Endometrial microvascular endothelial cells (primary cell): ENCODE data around the gene PPARA. TPM values are rescaled to one million over a fixed set of nuclear protein-coding genes. Genes with fewer than 3 reads are reported as not detected.

Experiments
- in situ Hi-C: cut with HindIII; loops from 2 replicates; pipeline ENCODE4 v1.10.0; 2017; ENCODE audit warnings: low sequenced_read_pairs, low pct_unique_long_range_greater_than_20kb; ENCODE audit errors: inconsistent ontology term
- total RNA-seq: library from RNA; depleted of rRNA; stranded (reverse); fragments of >200 nt; gene quantifications from one replicate; pipeline ENCODE4 v1.2.3, GENCODE V29; 2015; ENCODE audit errors: inconsistent ontology term

The PPARA gene
- 4.6 TPM for total RNA-seq

GRCh38 chr22:46150034-46150654, at the start of gene PPARA:
Gene PPARA, plus strand, starts transcription at chr22:46150526. Its CDS starts 47,858 bp downstream, at chr22:46198384.
- in situ Hi-C loops = no loop called here

- in situ Hi-C loops = no loop called here
Observed at GRCh38 chr22:46102159-46102558, 48.2 kb upstream of the PPARA start.

DNA sequence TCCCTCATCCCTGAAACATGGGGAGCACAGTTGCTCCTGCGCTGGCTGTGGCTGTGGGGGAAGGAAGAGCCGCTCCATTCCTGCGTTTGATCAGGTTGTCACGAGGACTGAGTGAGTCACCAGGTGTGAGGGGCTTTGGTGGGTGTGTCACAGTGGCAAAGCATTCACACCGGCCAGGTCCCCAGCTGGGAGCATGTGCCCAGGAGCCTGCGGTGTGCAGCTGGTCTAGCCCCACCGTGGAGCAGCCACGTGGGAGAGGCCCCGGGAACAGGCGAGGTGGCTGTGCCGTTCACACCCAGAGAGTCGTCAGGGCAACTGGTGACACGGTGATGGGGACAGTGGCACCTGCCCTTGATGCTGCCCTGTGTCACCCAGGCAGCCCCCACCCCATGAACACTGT, 47.6 kb upstream of the PPARA start:
- in situ Hi-C loops = no loop called here

- in situ Hi-C loops = no loop called here
Observed at GRCh38 chr22:46103181-46103580, 47.1 kb upstream of the PPARA start.

DNA sequence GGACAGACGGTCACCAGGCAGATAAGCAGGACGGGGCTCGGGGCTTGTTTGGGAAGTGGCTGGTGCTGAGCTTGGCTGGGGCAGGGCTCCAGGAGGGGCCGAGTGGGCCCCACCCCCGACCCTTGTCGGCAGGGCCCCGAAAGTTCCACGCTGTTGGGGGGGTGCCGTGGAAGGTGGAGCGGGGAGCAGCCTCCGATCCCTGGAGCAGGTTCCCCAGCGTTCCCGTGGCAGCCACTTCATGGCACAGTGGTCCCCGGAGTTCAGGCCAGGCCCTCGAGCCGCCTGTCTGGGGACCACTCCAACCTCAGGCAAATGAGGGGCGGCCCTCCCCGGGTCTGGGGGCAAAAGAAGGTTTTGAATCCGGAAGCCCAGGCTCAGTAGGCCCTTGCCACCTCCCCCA, 46.7 kb upstream of the PPARA start:
- in situ Hi-C loops = no loop called here

- in situ Hi-C loops = no loop called here
Observed at GRCh38 chr22:46104170-46104880, 46.0 kb upstream of the PPARA start.

DNA sequence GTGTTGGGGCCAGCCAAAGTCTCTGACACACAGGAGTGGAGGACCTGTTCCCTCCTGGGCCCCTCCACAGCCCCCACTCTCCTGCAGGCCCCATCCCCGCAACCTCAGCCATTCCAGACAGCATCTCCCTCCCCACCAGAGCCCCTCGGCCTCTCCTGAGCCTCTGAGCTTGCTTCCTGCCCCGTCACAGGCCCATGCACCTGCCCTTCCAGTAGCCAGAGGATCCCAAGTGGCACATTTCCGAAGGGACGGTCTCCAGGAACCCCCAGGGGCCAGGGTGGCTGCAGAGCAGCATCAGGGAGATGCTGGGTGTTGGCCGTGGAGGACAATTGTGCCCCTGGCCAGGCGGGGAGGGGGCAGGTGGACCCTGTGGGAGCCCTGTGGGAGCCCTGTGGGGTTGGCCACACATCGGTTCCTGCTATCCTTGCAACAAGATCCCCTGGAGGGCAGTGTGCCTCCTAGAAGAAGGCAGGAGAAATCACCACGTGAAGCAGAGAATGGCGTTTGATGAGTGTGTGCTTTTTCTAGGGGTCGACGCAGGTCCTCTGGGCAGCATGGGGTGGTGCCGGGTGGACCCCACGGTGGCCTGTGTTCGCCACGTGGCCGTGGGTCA, 45.3 kb upstream of the PPARA start:
- in situ Hi-C loops = no loop called here

GRCh38 chr22:46105494-46106278, 44.6 kb upstream of the PPARA start:
- in situ Hi-C loops = no loop called here

- in situ Hi-C loops = no loop called here
Observed at GRCh38 chr22:46106279-46107022, 43.9 kb upstream of the PPARA start.

DNA sequence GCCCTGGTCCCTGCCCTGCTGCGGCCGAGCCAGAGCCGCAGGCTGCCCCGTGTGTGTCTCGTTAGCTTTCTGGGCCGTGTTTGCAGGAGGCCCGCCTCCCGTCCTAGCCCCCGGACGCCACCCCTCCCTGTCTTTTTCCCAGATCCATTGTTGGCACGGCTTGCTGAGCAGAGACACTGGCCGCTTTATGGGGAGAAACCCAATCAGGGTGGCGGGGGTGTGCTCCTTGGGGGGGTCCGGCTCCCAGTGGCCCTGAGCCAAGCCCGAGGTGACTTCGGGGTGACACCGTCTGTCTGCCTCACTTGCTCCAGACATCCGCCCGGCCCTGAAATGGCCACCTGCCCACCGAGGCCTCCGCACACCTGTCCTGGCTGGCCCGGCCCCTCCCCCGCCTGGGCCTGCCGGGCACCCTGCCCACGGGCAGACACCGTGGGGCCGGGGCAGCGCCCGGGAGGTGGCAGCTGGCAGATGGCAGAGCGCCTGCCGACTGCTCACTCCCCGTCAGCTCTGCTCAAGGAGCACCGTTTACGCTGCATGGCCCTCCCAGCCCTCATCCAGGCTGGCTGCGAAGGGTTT, 43.1 kb upstream of the PPARA start:
- in situ Hi-C loops = no loop called here

GRCh38 chr22:46107753-46108563, 42.4 kb upstream of the PPARA start:
- in situ Hi-C loops = no loop called here

DNA sequence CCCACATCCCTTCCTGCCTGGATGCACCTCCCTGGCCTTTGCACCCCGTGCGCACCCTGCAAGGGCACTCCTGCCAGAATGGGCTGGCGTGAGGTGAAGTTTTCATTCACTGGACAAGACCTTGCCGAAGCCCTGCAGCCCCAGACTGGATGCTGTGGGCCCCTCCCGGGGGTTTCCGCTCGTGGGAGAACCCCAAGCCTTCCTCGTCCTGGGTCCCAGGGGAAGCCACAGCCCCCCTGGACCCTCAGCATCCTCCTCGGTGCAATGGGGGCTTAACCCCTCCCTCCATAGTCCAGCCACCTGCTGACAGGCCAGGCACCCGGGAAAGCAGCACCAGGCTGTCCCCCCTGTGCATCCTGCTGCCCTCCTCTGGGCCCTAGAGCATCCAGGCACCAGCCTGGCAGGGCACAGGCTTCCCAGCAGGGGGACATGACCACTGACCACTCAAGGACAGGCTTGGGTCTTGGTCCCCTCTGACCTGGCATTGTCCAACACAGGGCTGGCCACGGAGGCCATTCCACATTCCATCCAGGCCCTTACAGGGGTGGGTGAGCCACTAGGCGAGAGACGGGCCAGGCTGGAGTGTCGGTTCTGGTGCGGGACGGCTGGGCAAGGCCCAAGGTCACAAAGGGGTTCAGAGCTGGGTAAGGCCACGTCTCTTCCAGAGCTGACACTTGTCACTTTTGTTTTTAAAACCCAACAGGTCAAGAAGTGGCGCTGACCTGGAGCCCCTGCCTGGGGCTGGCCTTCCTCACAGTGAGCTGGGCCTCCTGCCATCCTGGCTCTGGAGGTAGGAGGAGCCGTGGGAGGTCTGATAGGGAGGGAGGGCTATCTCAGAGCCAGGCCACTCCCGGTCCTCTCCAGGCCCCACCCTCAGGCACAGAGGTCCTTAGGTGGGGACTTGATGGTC, 41.5 kb upstream of the PPARA start:
- in situ Hi-C loops = no loop called here

- in situ Hi-C loops = no loop called here
Observed at GRCh38 chr22:46109474-46110003, 40.8 kb upstream of the PPARA start.

DNA sequence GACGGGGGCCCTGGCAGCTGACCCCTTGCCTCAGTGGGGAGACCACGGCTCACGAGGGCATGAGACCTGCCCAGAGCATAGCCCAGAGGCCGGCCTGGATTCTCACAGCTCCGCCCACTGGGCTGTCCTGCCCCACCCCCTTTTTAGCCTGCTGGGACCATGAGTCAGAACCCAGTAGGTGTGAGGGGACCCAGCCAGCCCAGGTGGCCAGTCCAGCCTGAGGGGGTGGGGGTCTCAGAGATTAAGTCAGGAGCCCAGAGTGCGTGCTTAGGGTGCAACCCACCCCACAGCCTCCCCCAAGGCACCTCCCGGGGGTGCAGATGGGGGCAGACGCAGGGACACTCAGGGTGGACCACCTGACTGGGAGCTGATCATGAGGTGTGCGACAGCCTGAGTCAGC, 40.1 kb upstream of the PPARA start:
- in situ Hi-C loops = no loop called here

- in situ Hi-C loops = no loop called here
Observed at GRCh38 chr22:46111645-46112306, 38.5 kb upstream of the PPARA start.

DNA sequence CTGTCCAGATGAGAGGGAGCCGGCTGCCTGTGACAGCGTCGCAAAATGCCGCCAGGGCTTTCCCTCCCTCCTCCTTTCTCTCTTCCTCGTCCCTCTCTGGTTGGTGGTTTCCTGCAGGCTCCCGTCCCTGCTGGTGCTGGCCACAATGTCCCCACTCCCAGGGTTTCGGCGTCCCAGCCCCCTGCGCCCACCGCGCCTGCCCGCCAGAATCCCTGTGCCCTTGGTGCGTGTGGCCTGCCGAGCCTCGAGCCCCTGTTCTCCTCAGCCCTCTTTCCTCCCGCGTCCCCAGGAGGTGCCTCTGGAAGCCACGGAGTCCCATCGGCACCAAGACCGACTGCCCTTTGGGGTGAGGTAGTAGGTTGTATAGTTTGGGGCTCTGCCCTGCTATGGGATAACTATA, 37.9 kb upstream of the PPARA start:
- in situ Hi-C loops = no loop called here
